ENCODE measurements around the gene CELF4.

The CELF4 gene

DNA sequence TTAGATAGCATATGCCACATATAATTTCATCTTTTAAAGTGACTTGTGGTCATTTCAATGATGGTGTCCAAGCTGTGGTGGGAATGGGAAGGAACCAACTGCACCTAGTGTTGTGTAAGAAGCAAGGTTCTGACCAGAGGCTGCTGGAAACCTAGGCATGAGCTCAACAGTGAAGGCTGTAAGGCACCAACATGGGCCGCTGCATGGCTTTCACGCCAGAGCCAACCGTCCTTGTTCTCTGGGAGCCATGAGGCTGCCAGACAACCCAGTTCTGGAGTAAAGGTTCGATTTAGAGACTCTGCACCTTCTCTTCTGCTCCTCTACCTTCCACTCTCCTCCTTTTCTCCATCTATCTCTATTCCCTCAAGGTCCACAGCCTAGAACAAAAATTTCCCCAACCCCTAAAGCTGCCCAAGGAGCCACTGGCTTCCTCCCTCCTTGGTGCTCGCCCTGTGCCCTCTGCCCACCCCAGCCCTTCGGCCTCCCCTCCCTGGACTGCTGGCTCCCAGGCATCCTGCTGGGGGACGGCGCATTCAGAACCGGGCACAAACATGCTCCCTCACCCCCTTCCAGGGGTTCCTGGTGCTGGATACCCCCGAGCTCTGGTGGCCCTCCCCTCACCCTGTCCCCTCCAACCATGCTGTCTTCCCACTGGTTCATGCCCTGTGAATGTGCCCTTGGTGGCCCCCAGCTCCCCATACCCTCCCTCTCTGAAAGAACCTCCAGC lies 305.1 kb downstream of the CELF4 start:
- no peaks in the 10 kb centered on the region for H4K20me1 ChIP-seq (ENCODE audit: insufficient read depth, low read length)
- no peak overlapping the region for H2AFZ ChIP-seq (ENCODE audit: low read depth, low read length)
- DNase-seq, result no peak
- no peak overlapping the region for H3K9ac ChIP-seq (ENCODE audit: low read depth, low read length)
- no peaks in the 10 kb centered on the region for H3K36me3 ChIP-seq (ENCODE audit: insufficient read depth, low read length)
- no peak overlapping the region for H3K4me3 ChIP-seq (ENCODE audit: low read depth in 1 of 2, low read length in 2 of 2)
- H3K9me3 ChIP-seq (ENCODE audit: insufficient read depth, low read length, severe bottlenecking), result no peaks in the 10 kb centered on the region
- no peak overlapping the region for H3K27ac ChIP-seq (ENCODE audit: low read length)
- no peaks in the 10 kb centered on the region for H3K4me1 ChIP-seq (ENCODE audit: insufficient read depth, low read length)
- no peak overlapping the region for H3K4me2 ChIP-seq (ENCODE audit: insufficient read depth, low read length)
- ATAC-seq (ENCODE audit: insufficient read depth, low read depth), result no peak
- H3K27me3 ChIP-seq (ENCODE audit: insufficient read depth, low read length, poor library complexity), result no peaks in the 10 kb centered on the region
- TF ChIP-seq, protein P1, sequence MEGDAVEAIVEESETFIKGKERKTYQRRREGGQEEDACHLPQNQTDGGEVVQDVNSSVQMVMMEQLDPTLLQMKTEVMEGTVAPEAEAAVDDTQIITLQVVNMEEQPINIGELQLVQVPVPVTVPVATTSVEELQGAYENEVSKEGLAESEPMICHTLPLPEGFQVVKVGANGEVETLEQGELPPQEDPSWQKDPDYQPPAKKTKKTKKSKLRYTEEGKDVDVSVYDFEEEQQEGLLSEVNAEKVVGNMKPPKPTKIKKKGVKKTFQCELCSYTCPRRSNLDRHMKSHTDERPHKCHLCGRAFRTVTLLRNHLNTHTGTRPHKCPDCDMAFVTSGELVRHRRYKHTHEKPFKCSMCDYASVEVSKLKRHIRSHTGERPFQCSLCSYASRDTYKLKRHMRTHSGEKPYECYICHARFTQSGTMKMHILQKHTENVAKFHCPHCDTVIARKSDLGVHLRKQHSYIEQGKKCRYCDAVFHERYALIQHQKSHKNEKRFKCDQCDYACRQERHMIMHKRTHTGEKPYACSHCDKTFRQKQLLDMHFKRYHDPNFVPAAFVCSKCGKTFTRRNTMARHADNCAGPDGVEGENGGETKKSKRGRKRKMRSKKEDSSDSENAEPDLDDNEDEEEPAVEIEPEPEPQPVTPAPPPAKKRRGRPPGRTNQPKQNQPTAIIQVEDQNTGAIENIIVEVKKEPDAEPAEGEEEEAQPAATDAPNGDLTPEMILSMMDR (IDR thresholded peaks at IDR 0.05; ENCODE audit: borderline replicate concordance, extremely low read depth, low read length, poor library complexity, severe bottlenecking), result no peak
- no peak for TF ChIP-seq EZH2 (IDR thresholded peaks at IDR 0.05; ENCODE audit: borderline replicate concordance, low read depth, low read length, severe bottlenecking)
- H3K79me2 ChIP-seq (ENCODE audit: insufficient read depth, low read length), result no peaks in the 10 kb centered on the region

DNA sequence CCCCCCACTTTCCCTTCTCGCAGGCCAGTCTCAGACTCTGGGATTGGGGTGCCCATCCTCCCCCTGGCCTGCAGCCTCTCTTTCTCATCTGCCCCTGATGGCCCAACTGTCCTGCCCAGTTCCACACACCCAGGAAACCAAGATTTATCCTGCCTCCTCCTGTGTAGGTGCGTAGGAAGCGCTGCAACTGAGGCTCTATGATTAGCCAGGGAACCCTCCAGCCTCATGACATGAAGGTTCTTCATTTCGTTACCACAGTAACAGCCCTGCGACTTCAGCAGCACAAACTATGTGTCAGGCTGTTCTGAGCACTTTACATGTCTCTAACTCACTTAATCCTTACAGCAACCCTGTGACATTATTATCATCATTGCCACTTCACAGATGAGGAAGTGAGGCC lies 305.9 kb downstream of the CELF4 start:
- Histone ChIP-seq H3K36me3 (ENCODE audit: insufficient read depth, low read length) (no peaks in the 10 kb centered on the region), H2AFZ (ENCODE audit: low read depth, low read length) (no peak overlapping the region), H3K9ac (ENCODE audit: low read depth, low read length) (no peak overlapping the region), H4K20me1 (ENCODE audit: insufficient read depth, low read length) (no peaks in the 10 kb centered on the region), H3K79me2 (ENCODE audit: insufficient read depth, low read length) (no peaks in the 10 kb centered on the region), H3K4me3 (ENCODE audit: low read depth in 1 of 2, low read length in 2 of 2) (no peak overlapping the region), H3K27me3 (ENCODE audit: insufficient read depth, low read length, poor library complexity) (no peaks in the 10 kb centered on the region), H3K27ac (ENCODE audit: low read length) (no peak overlapping the region), H3K4me1 (ENCODE audit: insufficient read depth, low read length) (no peaks in the 10 kb centered on the region), H3K9me3 (ENCODE audit: insufficient read depth, low read length, severe bottlenecking) (no peaks in the 10 kb centered on the region), H3K4me2 (ENCODE audit: insufficient read depth, low read length) (no peak overlapping the region)
- TF ChIP-seq EZH2 (IDR thresholded peaks at IDR 0.05; ENCODE audit: borderline replicate concordance, low read depth, low read length, severe bottlenecking), result no peak
- TF ChIP-seq, protein P1 (IDR thresholded peaks at IDR 0.05; ENCODE audit: borderline replicate concordance, extremely low read depth, low read length, poor library complexity, severe bottlenecking), result no peak
- no peak for DNase-seq
- ATAC-seq (ENCODE audit: insufficient read depth, low read depth), result no peak

DNA sequence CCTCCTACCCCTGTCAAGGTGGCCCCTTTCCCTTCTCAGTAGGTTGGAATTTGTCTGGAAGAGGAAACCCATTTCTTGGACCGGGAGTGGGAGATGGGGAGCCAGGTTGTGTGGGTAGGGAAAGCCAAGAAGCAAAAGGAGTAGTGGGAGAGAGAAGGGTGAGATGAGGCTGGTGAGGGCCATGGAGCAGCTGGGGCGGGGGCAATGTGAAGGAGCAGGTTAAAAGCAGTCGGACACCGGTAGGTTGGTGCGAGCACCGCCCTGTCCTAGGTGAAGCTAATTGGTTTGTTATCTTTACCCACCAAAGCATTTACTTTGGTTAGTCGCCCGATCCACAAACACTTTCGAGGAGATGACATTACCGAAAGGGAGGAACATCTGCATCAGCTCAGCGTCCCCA lies 306.8 kb downstream of the CELF4 start:
- H3K79me2 ChIP-seq (ENCODE audit: insufficient read depth, low read length), result no peaks in the 10 kb centered on the region
- no peaks in the 10 kb centered on the region for H3K36me3 ChIP-seq (ENCODE audit: insufficient read depth, low read length)
- TF ChIP-seq EZH2 (IDR thresholded peaks at IDR 0.05; ENCODE audit: borderline replicate concordance, low read depth, low read length, severe bottlenecking), result no peak
- TF ChIP-seq, protein P1 (IDR thresholded peaks at IDR 0.05; ENCODE audit: borderline replicate concordance, extremely low read depth, low read length, poor library complexity, severe bottlenecking), result no peak
- H3K4me3 ChIP-seq (ENCODE audit: low read depth in 1 of 2, low read length in 2 of 2), result no peak overlapping the region
- no peaks in the 10 kb centered on the region for H3K9me3 ChIP-seq (ENCODE audit: insufficient read depth, low read length, severe bottlenecking)
- H3K4me1 ChIP-seq (ENCODE audit: insufficient read depth, low read length), result no peaks in the 10 kb centered on the region
- no peak overlapping the region for H2AFZ ChIP-seq (ENCODE audit: low read depth, low read length)
- ATAC-seq (ENCODE audit: insufficient read depth, low read depth), result no peak
- H3K9ac ChIP-seq (ENCODE audit: low read depth, low read length), result no peak overlapping the region
- H3K27ac ChIP-seq (ENCODE audit: low read length), result no peak overlapping the region
- H4K20me1 ChIP-seq (ENCODE audit: insufficient read depth, low read length), result no peaks in the 10 kb centered on the region
- H3K4me2 ChIP-seq (ENCODE audit: insufficient read depth, low read length), result no peak overlapping the region
- DNase-seq, result no peak
- H3K27me3 ChIP-seq (ENCODE audit: insufficient read depth, low read length, poor library complexity), result no peaks in the 10 kb centered on the region

All from DND-41 (cell line).